Glomerular visceral epithelial cell (primary cell): ENCODE measurements around the gene IFT43.

Experiments used
- DNase-seq: peaks from one replicate; pipeline ENCODE4 v3.0.0-alpha.2; 2016; ENCODE audit errors: extremely low spot score

The IFT43 gene

DNA sequence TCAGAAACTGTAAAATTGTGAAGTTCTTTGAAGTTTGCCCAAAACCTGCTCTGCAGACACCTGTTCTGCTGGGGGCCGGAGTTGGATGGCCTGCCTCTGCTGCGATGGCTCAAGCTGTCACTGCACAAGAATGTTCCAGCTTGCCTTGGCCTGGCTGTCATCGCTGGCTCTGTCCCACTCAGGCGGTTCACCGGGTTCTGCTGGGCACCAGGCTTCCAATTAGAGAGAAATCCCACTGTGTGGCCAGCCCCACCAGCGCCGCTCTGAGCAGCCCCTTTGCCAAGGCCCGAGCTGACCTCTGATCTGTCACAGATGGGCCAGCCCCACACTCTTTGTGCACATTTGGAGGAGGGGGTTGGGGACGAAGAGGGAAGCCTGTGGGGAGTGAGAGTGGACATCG, 94.5 kb downstream of the IFT43 start:
- no peak for DNase-seq

DNA sequence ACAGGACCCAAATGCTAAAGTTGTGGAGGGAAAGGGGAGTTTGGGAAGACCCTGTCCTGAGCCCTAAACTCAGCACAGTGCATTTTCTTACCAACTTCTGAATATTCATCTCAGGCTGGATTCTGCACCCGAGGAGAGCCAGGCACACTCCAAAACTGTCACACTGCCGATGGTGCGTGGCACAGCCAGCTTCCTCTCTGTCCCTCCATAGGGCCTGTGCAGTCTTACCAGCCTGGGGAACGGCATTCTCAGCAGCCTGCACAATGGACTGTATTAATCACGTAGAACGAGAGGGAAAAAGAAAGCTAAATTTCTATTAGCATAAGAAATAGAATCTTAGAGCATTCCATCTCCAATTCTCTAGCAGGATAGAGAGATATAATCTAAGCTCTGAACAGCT, 94.9 kb downstream of the IFT43 start:
- DNase-seq: no peak

DNA sequence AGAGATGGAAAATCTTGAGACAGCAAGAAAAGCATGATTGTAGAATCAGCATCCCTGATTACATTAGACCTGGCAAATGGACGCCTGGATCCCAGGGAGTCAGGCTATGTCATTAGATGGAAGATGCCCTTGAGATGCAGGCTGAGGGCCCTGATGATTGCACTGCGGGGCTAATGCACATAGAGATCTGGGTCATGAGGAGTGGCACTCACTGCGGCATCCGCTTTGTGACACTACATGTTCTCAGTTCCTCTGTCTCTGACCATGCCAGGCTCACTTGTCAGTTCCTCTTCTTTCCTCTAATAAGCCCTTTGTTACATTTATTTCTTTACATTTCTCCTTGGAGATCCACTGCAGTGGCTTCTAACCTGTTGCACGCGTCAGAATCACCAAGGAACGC, 96.1 kb downstream of the IFT43 start:
- no peak for DNase-seq

DNA sequence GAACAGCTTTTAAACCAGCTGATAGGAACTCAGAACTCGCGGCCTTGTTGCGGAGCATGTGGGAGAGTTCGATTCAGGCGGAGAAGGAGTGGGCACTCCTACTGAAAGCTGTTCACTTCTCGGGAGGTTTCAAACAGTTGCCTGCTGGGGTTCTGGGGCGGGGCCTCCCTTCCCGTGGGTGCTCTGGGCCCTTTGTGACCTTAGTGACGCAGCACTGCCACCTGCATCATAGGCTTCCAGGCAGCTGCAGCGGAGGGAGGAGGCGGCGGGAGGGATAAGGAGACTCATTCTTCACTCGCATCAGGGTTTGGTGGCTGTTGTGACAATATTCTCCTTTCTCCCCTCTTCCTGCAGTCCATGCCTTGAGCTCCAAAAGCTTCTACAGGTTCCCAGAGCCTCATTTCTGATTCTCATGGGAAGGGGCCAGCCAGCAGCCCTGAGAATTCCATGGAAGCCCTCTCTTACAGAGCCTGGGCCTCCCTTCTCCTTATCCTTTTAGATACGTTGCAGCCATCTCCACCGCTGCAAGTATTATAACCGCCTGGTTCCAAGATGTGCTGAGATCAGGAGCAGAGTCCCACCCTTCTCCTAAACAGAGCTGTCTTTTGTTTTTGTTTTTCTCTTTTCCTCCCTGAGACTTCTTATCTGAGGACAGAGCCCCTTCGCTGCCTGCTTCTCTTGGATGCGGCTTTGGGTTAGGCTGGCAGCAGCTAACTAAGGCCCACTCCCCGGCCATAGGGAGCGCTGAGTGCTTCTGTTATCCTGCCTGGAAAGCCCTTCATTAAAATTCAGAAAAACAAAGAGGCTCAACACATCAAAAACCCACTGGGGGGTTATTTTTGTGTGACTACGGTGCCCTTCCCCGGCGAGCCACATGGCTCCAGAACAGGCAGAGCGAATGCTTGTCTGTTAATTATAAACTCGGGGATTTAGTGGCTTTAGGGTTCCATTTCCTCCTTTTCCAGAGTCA, 98.5 kb downstream of the IFT43 start:
- no peak for DNase-seq

DNA sequence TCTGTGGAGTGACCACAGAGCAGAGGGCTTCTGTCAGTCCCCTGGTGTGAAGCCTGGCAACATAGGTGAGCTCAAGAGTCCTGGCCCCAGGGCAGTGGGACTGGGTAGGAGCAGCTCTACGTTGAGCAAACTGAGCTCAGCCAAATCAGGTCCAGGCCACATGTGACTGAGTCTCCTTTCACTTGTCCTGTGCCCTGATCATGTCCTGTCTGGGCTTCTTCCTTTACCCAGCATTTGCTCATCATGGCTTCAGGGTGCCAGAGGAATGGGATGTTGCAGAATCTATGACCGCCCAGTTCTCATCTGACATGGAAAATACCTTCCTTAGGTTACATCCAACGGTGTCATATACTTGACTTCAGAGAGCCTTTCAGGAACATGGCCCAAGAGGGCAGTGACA, 99.8 kb downstream of the IFT43 start:
- DNase-seq: no peak

DNA sequence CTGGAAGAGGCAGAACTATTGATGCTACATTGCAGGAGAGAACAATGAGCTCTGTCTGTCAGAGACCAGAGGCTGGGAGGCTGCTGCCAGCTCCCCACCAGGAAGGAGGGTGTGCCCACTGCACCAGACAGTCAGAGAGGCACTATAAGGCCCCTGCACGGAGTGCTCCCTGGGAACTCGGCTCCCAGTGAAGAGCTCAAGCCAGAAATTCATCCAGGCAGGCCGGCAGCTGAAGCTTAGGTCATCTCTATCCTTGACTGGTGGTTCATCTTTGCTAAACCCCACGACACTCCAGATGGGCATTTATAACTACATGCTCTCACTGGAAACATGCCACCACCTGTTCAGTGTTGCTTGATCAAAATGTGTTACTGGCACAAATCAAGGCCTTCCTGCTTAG, 101.1 kb downstream of the IFT43 start:
- no peak for DNase-seq

DNA sequence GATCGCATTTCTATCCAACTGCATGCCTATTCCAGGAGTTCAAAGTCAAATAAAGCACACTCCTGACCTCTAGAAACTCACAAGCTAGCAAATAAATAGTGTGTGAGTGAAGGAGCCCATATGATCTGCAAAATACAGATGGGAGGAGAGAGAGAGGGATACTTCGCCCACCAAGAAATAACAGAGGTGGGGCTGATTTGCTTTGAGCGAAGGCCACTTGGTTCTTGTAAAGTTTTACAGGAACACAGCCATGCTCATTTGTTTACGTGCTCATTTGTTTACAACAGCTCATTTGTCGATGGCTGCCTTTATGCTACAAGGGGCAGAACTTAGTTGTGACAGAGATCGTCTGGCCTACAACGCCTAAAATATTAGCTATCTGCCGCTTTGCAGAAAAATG, 102.8 kb downstream of the IFT43 start:
- DNase-seq: no peak

DNA sequence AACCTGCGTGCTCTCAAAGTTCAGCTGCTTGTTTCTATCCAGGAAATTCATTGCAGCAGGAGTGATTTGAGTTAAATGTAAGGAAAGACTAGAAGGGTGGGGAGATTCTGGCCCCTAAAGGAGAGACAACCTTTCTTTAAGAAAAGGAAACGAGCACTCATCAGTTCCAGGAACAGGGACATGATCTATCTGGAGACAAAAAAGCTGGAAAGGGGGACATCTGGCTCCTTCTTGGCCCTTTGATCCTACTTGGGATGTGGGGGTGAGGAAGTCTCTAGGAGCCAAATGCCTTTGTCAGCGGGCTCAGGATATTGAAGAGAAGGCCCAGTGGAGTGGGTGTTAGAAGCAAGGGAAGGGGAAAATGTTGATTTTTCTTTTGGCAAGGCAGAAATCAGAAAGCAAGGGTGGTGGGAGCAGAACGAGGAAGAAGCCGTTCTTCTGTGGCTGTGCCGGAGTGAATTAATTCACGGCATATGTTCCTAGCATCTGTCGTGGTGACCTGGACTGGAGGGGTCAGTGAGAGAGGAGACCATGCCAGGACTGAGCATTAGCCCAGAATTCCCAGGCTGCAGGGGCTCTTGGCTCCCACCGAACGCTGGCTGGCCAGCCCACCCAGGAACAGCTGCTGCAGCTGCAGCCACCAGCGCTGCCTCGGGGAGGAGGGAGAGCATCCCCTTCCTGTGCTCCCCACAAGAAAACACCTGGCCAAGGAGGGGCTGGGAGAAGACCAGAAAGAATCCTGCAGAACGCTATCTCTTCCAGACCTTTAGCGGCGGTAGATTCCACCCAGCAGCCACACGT, 103.4 kb downstream of the IFT43 start:
- no peak for DNase-seq

DNA sequence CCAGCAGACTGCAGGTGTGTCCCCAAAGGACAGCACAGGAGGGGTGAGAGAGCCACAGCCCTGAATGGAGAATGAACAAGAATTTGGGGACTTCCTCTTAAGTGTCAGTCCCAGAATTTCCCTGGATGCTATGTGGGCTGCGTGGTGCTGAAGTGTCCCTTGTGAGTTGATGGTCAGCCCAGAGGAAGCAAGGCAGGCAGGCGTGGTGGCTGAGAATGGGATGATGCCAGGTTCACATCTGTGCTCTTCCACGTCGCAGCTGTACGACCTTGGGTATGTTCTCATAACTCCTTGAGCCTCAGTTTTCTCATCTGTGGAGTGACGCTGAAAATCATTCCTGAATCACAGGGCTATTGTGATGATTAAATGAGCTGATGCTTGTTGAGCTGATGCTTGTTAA, 104.0 kb downstream of the IFT43 start:
- no peak for DNase-seq

DNA sequence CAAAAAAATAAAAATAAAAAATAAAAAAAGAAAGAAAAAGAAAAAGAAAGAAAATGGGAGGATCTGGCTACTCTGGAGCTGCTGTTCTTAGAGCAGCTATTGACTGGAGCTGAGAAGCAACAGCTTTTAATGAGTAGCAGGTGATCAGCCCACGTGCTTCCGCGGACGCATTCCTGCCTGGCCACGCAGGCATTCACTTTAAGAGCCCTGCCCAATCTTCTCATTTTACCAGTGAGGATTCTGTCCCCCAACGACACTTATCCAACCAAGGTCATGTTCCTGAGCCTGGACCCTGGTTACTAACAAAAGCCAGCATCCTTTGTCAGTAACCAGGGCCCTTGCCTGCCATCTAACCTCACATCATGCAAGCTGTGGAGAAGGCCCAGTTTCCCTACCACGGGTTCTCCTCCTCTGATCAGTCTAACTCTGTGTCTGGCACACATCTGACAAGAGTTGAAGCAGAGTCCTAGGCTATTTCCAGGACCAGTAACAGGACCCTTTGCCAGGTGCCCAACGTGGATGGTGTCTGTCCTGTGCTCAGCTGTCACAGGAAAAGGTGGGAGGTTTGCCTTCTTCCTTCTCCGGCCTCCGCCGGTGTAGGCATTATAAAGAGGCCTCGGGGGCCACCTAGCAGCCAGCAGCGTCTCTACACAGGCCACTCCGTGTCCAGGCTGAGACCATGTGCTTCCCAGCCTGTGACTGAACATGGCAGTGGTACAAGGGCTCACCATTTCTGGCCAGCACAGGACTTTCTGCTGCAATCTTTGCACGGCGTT, 105.2 kb downstream of the IFT43 start:
- DNase-seq: no peak

DNA sequence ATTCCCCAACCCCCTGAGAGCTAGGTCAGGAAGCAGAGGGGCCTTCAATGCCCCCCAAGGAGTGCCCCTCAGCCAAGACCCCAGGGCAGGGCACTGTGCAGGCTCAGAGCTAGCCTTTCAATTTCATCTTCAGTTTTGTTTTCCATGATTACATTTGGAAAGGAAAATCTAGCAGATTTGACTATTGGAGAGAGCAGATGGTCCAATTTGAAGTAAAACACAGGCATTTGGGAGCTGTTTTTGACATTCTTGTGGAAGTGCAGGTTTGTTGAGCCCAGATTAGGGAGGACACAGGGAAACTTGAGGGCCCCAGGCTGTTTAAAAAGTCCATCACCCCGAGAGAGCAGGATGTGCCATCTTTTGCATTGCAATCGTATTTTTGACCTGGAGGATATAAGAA, 107.5 kb downstream of the IFT43 start:
- no peak for DNase-seq

DNA sequence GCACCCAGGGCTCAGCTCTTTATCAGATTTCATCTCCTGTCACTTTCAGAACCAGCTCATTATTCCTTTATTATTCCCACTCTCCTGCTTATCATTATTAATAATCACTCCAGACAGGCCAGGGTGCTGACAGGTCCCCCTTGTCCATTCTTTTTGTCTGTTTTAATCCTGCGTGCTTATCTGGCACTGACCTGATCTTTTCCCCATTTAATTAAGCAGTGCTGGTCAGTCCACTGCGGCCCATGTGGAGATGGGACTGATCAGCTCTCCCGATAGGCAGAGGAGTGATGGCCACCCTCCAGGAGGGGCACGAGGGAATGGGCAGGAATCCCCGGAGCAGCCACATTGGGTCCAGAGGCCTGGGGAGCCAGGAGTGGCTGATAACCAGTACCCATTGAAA, 110.7 kb downstream of the IFT43 start:
- DNase-seq: no peak

DNA sequence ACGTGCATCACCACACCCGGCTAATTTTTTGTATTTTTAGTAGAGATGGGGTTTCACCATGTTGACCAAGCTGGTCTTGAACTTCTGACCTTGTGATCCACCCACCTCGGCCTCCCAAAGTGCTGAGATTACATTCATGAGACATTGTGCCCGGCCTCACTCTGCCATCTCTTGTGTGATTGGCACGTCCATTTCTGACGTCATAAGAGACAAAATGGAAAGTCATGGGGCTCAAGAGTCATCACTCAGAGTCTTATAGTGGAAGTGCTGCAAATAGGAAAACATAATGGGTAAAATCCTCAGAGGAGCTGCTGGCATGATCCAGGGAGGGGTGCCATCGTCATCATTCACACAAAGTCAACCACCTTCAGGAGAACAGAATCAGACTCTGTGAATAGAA, 112.0 kb downstream of the IFT43 start:
- DNase-seq: no peak

DNA sequence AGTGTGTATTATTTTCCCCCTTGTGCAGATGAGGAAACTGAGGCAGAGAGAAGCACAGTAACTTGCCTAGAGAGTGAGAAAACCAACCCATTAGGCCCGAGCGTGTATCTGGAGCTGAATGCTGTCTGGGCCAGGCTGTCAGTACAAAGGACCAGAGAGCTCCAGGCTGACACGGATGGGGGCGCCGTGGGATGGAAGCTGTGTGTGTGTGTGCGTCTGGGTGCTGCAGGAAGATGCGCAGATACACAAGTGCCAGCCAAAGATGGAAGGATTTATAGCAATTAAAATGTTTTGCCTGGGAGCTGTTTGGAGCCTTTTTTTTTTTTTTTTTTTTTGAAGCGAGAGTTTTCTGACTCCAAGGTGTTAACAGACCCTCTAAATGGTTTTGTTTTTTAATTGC, 112.5 kb downstream of the IFT43 start:
- DNase-seq: no peak

DNA sequence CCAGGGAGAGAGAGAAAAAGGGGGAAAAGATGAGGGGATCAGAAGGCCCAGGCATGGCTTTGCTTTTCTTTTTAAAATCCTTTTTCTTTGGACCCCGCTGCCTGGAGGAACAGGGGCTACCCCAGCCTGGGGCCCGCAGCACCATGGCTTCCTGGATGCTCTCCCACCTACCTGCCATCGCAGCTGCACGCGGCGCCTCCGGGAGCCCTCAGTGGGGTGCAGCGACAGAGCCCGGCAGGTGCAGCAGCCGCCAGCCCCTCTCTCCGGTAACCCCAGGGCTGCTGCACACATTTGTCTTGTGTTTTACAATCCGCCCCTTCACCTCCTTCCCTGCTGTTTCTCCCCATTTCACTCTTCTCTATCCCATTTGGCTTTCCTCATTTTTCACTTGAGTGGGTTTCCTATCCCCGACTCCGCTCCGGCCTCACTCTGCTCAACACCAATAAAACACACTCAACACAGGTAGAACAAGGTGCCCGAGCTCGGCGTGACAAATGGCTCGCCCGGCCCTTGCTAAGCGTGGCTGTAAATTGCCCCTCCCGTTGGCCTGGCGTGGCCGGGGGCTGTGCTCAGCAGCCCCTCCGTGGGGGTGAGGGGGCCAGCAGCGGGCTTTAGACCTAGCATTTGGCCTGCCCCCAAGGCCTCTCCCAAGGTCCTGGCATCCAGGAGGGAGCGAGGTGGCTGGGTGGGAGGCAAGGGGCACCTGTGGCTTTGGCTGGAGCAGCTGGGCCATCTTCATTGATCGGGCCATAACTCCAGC, 113.5 kb downstream of the IFT43 start:
- DNase-seq: no peak

DNA sequence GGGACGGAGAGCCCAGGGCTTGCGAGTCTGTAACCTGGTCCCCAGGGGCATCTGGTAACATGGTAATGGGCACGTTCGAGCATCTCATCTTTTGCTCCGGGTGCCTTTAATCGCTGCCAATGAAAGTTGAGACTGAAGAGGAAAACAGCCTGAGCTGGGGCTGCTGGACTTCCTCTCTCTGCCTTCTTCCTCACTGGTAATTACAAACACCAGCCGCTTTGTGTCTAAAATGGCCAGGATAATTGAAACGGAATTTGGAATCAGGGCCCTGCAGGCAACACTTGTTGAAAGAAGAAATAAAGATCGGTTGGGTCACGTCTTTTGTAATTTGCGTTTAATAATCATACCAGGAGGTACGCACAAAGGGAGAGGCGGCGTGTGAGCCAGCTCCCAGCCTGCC, 114.7 kb downstream of the IFT43 start:
- DNase-seq: no peak

DNA sequence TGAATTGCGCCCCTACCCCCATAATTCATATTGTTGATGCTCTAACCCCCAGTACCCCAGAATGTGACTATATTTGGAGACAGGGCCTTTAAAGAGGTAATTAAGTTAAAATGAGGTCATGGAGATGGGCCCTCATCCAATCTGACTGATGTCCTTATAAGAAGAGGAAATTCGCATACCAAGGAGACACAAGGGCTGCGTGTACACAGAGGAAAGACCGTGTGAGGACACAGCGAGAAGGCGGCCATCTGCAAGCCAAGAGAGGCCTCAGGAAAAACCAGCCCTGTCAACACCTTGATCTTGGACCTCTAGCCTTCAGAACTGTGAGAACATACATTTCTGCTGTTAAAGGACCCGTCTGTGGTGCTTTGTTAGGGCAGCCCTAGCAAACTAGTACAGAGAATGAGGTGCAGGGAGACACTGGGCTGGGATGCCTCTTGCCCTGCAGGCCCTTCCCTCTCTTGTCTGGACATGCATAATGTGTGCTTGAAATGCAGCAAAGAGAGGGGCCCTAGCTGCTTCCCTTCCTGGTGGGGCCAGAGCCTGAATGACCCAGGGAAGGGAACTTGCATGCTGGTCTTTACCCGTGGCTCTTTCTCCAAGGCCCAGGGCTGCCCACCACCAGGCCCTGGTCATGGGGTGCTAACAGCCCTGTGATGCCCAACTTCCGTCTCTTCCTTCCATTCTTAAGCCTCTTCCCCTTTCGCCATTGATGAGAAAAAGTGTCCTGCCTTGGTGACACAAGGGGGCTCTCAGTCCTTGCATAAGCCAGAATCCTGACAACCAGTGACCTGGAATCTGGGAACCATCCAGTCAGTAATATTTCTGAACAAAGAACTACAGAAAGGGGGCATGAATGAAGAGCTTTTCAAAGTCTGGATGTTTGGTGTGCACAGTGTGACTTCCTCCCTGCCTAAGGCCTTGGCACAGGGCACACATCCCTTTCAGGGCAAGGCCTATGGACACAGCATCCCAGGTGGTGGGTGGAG, 116.1 kb downstream of the IFT43 start:
- no peak for DNase-seq

DNA sequence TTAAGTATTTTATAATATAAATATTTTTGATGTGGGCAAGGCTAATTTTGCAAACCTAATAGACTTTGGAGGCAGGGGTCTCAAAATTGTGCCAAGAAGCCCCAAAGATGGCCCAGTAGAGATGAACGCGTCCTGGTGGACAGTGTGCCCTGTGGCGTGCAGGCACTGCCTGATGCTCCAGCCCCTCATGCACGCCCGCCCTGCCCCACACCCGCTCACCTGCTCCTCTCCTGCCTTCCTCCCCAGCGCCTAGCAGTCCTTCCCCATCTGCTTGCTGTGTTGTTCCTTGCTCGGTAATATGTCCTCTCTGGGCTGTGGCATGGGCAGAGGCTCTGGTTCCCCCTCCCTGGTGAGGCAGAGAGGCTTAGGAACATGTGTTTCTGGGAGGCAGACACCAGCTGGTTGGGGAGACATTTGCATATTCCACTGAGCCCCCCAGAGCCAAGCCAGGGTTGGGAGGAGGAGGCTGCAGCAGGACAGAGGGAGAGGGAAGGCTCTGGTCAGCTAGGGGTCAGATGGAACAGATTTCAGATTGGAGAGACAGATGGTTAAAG, 119.3 kb downstream of the IFT43 start:
- no peak for DNase-seq

DNA sequence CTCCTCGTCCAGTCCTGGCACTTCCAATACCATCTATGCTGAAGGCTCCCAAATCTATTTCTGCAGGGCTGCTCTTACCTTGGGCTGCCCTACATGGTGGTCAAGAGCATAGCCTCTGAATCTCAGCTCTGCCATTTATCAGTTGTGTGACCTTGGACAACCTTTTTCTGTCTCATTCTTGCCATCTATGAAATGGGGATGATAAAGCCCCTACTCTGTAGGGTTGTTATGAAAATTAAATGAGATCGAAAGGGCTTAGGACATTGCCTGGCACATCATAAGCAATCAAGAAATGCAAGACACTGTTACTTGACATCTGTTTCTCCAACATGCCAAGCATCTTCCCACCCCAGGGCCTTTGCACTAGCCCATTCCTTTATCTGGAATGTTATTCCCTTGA, 120.6 kb downstream of the IFT43 start:
- DNase-seq: no peak
